Activated CD4-positive, CD25-positive, alpha-beta regulatory T cell treated with anti-CD3 and anti-CD28 coated beads, Interleukin-2, amount 50 U/mL, for 72 hours (primary cell): ENCODE results near the gene DENND2C.
A peak's percentile ranks its signal among the peaks of the same experiment; 100 is the strongest.
"Not testable (repeated sequence)": the region's sequence is repeated elsewhere in the genome, so short reads cannot be mapped to it uniquely, and the experiment has no call there.

Experiments used
- DNase-seq: peaks from one replicate; pipeline ENCODE4 v3.0.0; 2021

Gene DENND2C

GRCh38 chr1:114594046-114594445 is 75.8 kb downstream of the DENND2C start:
- no peak for DNase-seq

GRCh38 chr1:114589122-114589521 is 80.7 kb downstream of the DENND2C start:
- no peak for DNase-seq

DNA sequence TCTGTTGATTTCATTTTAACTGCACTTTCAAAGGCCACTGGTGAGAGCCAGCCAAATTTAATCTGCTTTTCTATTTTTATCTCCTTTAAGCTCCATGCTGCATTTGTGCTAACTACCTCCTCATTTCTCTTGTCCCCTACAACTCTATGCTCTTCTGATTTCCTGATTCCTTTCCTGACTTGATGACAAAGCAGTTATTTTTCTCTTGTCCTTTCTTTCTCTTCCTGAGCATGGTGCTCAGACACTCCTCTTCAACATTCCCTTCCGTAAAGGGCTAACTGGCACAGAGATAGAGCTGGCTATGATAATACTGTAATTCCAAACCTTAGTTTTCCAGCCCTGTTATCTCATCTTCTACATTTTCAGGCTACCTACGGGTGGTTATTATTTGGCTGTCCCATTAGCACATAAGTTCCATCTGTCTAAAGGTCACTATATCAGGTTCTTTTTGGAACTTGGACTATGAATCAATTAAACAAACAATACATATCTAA is 81.6 kb downstream of the DENND2C start:
- no peak for DNase-seq

DNA sequence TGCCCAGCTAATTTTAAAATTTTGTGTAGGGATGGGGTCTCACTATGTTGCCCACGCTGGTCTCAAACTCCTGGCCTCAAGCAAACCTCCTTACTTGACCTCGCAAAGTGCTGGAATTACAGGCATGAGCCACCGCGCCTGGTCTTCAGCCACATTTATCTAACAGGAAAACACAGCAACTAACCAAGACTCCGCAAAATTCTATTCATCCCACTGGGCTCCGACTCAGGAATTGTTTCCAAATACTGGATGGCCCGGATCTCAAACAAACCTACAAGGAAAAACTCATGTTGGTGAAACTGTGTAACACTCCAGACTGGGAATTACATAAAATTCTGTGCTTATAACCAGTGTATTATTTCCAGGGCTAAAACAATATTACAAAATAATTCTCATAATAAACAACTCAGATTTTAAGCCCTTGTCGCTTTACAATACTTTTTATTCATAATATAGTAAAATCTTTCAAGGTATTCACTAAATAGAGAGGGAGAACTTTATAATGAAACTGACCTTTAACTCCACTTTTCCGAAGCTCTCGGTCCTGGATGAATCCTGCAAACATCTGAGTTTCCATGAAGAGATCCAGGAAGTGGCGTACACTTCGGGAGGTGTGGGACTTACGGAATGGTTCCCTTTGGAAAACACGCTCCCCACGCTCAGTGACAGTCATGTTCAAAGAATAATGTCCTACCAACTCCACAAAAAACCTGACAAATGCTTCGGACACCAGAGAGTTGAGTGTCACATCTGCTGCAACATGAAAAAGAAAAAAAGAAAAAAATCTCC is 82.5 kb downstream of the DENND2C start:
- DNase-seq, result no peak

DNA sequence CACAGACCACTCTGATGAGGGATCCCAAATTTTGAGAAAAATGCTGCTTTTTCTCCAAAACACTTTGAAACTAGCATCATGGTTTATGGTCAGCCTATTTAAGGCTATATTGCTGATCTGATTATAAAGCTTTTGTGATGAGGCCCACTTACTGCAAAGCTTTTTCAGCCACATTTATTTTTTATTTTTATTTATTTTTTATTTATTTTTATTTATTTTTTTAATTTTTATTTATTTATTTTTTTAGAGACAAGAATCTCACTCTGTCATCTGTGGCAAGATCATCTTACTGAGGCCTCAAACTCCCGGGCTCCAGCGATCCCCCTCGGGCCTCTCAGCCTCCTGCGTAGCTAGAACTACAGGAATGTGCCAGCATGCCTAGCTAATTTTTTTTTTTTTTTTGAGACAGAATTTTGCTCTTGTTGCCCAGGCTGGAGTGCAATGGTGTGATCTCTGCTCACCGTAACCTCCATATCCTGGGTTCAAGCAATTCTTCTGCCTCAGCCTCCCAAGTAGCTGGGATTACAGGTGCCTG is 83.3 kb downstream of the DENND2C start:
- no peak for DNase-seq

GRCh38 chr1:114585231-114585630 is 84.6 kb downstream of the DENND2C start:
- no peak for DNase-seq

DNA sequence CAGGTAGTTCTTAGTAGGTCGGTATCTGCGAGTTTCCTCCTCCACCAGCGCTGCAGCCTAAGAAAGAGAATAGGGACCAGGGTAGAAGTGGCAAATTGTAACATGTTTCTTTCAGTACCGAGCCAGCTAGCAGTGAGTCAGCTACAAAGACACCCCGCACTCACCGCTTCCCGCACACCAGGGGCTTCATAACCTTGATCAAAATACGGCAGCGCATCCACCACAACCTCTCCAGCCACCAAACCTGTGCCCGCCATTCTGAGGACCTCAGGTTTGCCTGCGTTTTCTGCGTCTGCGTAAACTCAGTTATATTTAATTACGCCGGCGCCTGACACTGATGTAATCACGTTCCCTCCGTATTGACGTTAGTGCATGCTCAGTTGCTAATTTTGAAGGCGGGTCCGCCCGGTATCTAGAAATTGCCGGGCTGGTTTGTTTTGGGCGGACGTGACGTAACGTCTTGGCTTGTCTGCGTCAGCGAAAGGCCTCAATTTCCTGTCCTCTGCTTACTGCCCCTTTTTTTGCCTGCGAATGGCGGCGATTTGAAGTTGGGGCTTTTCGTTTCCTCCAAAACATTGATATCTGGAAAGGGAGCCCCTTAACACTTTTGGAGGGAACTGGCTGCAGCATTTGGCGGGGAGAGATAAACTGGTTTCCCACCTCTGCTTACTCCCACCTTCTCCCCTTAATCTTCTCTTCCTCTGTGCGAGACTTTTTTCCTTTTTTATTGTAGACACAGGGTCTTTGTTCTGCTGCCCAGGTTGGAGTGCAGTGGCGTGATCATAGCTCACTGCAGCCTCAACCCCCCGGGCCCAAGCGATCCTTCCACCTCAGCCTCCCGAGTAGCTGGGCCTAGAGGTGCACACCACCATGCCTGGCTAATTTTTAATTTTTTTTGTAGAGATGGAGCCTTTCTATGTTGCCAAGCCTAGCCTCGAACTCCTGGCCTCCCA is 88.2 kb downstream of the DENND2C start, which contains the start of gene BCAS2:
BCAS2 (minus strand) TSS at position 281 of the 953 bp plus-strand sequence; CDS start at position 257, 24 bp downstream.
- DNase-seq, result peak; percentile 86

DNA sequence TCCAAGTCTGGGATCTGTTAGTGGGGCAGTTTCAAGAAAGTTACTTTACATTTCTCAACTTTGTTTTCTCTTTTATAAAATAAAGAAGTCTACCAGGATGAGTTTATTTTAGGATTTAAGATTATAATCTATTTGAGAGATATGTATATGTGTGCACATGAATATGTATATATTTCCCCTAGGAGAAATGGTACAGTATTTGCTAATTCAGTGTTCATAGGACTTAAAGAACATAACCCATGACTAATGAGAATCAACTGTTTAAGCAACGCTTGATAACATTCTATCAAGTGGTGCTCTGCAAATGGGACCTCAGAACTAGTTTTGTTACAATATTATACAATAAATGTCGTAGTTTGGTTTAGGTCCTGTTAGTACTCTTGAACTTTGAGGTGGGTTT is 95.5 kb downstream of the DENND2C start:
- no peak for DNase-seq

DNA sequence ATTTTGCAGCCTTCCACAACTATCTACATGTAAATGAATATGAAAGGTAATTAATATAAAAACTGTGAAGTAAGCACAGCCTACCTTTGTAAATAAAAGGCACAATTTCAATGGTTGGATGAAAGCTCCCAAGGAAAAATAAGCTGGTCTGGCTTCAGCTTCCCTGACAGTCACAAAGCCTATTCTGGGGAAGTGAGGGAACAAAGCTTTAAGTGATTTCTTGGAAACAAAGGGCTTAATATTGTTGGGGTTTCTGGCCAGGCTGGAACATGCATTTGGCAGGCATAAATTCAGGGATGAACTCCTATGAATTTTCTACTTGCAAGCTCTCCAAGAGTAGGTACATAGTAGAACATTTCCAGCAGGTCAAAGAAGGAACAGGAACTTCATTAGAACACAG is 105.7 kb downstream of the DENND2C start:
- DNase-seq, result no peak

DNA sequence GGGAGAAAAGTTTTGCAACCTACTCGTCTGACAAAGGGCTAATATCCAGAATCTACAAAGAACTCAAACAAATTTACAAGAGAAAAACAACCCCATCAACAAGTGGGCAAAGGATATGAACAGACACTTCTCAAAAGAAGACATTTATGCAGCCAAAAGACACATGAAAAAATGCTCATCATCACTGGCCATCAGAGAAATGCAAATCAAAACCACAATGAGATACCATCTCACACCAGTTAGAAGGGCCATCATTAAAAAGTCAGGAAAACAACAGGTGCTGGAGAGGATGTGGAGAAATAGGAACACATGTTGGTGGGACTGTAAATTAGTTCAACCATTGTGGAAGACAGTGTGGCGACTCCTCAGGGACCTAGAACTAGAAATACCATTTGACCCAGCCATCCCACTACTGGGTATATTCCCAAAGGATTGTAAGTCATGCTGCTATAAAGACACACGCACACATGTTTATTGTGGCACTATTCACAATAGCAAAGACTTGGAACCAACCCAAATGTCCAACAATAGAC is 106.8 kb downstream of the DENND2C start:
- not testable (repeated sequence) for DNase-seq

- no peak for DNase-seq
Observed at GRCh38 chr1:114561333-114561732, 108.5 kb downstream of the DENND2C start.

- DNase-seq, result no peak
Observed at GRCh38 chr1:114559356-114559755, 110.5 kb downstream of the DENND2C start.

DNA sequence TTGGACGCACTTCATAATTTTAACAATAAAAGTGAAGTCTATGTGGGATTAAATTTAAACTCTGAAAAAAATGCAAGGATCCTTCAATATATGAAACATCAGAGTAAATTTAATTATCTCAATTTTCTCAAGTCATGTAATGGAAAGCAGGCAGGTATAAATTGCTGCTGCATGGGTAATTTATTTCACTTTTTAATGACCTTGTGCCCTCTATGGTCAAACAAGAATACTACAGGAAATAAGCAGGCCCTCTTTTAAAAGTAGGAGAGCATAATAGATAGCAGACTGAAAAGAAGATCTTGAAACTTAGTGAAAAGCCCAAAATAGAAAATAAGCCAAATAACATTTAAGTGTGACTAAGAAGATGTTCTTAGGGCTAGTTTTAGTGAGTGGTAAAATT is 111.3 kb downstream of the DENND2C start:
- DNase-seq, result no peak

- no peak for DNase-seq
Observed at GRCh38 chr1:114554577-114554976, 115.3 kb downstream of the DENND2C start.

DNA sequence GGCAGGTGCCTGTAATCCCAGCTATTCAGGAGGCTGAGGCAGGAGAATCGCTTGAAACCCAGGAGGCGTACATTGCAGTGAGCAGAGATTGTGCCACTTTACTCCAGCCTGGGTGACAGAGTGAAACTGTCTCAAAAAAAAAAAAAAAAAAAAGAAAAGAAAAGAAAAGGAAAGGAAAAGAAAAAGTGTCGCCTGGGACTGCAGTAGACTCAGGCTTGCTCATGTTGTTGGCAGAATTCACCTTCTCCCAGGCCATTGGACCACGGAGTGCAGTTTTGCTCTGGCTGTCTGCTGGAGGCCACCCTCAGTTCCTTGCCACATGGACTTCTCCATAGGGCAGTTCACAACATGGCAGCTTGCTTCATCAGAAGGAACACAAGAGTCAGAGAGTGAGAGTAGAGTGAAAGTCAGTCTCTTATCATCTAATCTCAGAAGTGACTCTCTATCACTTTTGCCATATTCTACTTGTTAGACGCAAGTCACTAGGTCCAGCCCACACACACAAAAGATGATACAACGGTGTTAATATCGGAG is 117.7 kb downstream of the DENND2C start:
- no peak for DNase-seq

DNA sequence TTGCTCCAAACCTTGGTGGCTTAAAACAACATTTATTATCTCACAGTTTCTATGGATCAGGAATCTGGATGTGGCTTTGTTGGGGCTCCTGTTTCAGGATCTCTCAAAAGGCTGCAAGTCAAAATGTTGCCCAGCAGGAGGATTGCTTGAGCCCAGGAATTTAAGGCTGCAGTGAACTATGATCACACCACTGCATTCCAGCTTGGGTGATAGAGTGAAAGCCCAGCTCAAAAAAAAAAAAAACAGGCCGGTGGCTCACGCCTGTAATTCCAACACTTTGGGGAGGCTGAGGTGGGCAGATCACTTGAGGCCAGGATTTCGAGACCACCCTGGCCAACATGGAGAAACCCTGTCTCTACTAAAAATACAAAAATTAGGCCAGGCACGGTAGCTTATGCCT is 118.4 kb downstream of the DENND2C start:
- DNase-seq, result no peak

- no peak for DNase-seq
Observed at GRCh38 chr1:114550336-114550735, 119.5 kb downstream of the DENND2C start.

DNA sequence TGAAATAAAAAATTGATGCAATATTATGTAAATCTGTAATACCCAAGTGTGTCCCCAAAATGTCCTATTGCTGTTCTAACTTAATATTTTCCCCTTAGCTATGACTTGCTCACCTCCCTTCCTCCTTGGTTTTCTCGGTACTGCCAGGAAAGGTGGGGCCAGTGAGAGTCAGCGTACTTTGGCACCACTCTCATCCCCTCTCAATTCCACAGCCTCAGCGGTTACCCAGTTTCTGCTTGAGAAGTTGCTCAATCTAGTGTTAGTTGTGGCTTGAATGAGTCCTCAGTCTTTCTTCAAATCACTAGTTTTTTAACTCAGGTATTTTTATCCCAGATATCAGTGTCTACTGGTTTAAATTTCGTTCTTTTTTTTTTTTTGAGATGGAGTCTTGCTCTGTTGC is 120.7 kb downstream of the DENND2C start:
- no peak for DNase-seq

DNA sequence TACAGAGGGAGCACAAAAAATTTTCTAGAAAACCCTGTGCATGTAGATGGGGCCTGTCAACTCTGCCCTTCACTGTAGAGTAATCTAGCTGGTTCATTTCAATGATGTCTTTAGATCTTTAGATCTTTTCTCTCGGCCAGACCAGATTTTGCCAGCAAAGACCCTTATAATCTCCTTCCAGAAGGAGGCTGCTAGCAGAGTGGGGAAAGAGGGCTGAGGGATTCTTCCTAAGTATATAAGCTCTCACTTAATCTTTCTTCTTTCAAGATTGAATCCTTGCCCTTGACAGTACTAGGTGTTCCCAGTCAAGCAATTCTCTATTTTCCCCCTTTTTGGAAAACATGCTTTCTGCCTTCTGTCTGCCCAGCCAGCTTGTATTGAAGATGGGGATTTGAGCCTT is 122.8 kb downstream of the DENND2C start:
- no peak for DNase-seq

DNA sequence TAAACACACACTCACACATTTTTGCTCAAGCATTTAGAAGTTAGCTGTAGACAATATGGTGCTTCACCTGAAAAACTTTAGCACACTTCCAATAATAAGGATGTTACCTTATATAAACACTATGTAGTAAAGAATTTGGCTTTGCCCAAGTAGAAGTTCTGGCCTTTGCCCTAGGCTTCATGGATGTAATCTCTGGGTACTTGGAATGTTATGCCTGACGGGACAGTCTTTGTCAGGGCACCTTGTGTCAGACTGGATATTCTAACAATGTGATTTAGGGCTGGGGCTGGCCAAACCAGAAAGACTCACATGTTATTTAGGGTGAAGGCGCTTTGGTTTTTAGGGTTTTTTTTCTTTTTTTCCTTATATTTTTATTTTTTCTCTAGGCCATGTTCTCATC is 124.1 kb downstream of the DENND2C start:
- DNase-seq, result no peak

- DNase-seq, result no peak
Observed at GRCh38 chr1:114545315-114545714, 124.5 kb downstream of the DENND2C start.

- no peak for DNase-seq
Observed at GRCh38 chr1:114540821-114541220, 129.0 kb downstream of the DENND2C start.

DNA sequence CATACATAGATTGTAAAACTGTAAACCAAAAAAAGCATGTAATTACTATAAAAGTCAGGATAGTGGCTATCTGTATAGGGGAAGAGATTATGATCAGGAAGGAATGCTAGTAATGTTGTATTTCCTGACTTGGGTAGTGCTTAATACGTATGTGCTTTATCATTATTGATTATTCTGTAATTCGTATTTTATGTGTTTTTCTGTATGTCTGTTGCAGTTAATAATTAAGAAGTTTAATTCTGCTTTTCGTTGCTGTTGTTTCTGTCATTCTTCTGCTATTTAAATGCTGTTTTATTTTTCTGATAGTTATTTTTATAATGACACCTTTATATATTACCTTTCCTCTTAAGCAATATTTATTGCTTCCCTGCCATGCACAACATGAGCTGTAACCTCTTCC is 129.6 kb downstream of the DENND2C start:
- DNase-seq, result no peak
